Gastroesophageal sphincter (tissue), 4 donors: ENCODE data around the gene MYCBP2. TPM values are rescaled to one million over a fixed set of nuclear protein-coding genes. Genes with fewer than 3 reads are reported as not detected.

Experiments used
- ATAC-seq: fragments of 150-250 bp; one replicate; pipeline ENCODE4 v1.9.1; 2016; ENCODE audit warnings: mild to moderate bottlenecking, moderate library complexity
- H3K27ac ChIP-seq, 4 donors: fragments of 200-600 bp; sonication (generic) in 3 of 4; 1 replicate in 3 of 4; 2 replicates in 1 of 4; pipeline ENCODE4 v1.5.1; 2016 to 2019
- H3K27me3 ChIP-seq: fragments of 200-600 bp; sonication (generic); one replicate; pipeline ENCODE4 v1.5.1; 2019
- H3K36me3 ChIP-seq, 2 donors: fragments of 200-600 bp; sonication (generic); one replicate each; pipeline ENCODE4 v1.5.1; 2019; ENCODE audit warnings: control low read depth in 1 of 2
- H3K4me1 ChIP-seq, 3 donors: fragments of 200-600 bp; sonication (generic); 1 replicate in 2 of 3; 2 replicates in 1 of 3; pipeline ENCODE4 v1.5.1; 2016 to 2019; ENCODE audit warnings: control low read depth in 2 of 3
- H3K4me3 ChIP-seq, 2 donors: fragments of 200-600 bp; sonication (generic); one replicate each; pipeline ENCODE4 v1.5.1; 2019; ENCODE audit warnings: mild to moderate bottlenecking in 1 of 2, moderate library complexity in 1 of 2
- H3K9me3 ChIP-seq, 3 donors: fragments of 200-600 bp; sonication (generic); one replicate each; pipeline ENCODE4 v1.5.1; 2017 to 2019; ENCODE audit warnings: control low read depth in 2 of 3
- EP300 ChIP-seq: sonication (generic); formaldehyde crosslinking; IDR thresholded peaks from one replicate; pipeline ENCODE4 v1.6.1; 2017; ENCODE audit warnings: antibody characterized with exemption, mild to moderate bottlenecking
- POLR2A ChIP-seq, 2 donors: fragments of 450-650 bp; IDR thresholded peaks; one replicate each; pipeline ENCODE4 v1.6.1; 2017; ENCODE audit warnings: antibody characterized with exemption in 2 of 2, mild to moderate bottlenecking in 2 of 2, moderate library complexity in 1 of 2
- POLR2AphosphoS5 ChIP-seq: sonication (generic); formaldehyde crosslinking; IDR thresholded peaks from one replicate; pipeline ENCODE4 v1.6.1; 2017; ENCODE audit warnings: antibody characterized with exemption
- WGBS, 2 donors: methylation state at CpG; one replicate each; pipeline ENCODE4 v1.1.5; 2018; ENCODE audit warnings: low coverage in 1 of 2; 5-methylcytosine and 5-hydroxymethylcytosine counted together
- total RNA-seq, 4 donors: library from RNA; depleted of rRNA; stranded (reverse); fragments of >200 nt; gene quantifications; one replicate each; pipeline ENCODE4 v1.1.0, GENCODE V29; 2016
- TF ChIP-seq, protein P1 (sequence below), 4 experiments: fragments of 200-600 bp in 2 of 4; fragments of 450-650 bp in 2 of 4; sonication (generic) in 1 of 4; IDR thresholded peaks; one replicate each; pipeline ENCODE4 v1.5.1; 2017 to 2019; ENCODE audit warnings: antibody characterized with exemption in 4 of 4, mild to moderate bottlenecking in 2 of 4, moderate library complexity in 2 of 4

Gene MYCBP2
- total RNA-seq, 4 donors from 2014 or later: 116 to 148 (median 119) TPM

DNA sequence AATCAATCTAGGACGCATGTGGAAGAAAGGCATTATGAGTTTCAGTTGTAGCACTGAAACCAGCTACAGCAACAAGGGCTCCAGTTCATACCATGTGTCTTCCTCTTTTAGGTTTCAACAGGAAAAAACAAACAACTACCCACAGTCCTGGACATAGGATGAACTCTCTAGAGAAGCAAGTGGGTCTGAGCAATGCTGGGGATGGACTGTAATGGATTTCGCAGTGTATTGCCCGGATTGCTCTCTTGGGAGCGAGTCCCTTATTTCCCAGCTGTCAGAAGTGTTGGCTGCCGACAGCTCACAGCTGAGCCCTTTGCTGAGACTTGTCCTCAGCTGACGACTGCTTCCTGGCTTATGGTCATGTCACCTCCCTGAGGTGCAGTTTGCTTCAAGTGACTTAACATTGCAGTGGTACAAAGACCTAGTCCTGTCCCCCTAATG, 12.1 kb upstream of the MYCBP2 start:
- Histone ChIP-seq H3K9me3 (no peaks in the 10 kb centered on the region), H3K36me3 (no peaks in the 10 kb centered on the region), H3K4me1 (no peaks in the 10 kb centered on the region), H3K27ac (no peak overlapping the region), H3K27me3 (no peaks in the 10 kb centered on the region), H3K4me3 (no peak overlapping the region)
- ATAC-seq: no peak
- TF ChIP-seq POLR2A (IDR thresholded peaks at IDR 0.05) (no peak), POLR2AphosphoS5 (no peak), EP300 (no peak)
- TF ChIP-seq, protein P1, sequence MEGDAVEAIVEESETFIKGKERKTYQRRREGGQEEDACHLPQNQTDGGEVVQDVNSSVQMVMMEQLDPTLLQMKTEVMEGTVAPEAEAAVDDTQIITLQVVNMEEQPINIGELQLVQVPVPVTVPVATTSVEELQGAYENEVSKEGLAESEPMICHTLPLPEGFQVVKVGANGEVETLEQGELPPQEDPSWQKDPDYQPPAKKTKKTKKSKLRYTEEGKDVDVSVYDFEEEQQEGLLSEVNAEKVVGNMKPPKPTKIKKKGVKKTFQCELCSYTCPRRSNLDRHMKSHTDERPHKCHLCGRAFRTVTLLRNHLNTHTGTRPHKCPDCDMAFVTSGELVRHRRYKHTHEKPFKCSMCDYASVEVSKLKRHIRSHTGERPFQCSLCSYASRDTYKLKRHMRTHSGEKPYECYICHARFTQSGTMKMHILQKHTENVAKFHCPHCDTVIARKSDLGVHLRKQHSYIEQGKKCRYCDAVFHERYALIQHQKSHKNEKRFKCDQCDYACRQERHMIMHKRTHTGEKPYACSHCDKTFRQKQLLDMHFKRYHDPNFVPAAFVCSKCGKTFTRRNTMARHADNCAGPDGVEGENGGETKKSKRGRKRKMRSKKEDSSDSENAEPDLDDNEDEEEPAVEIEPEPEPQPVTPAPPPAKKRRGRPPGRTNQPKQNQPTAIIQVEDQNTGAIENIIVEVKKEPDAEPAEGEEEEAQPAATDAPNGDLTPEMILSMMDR (IDR thresholded peaks at IDR 0.05): no peak
- 68 to 78% methylated on average over 2 to 3 of the region's 6 CpGs for WGBS, 2 donors

DNA sequence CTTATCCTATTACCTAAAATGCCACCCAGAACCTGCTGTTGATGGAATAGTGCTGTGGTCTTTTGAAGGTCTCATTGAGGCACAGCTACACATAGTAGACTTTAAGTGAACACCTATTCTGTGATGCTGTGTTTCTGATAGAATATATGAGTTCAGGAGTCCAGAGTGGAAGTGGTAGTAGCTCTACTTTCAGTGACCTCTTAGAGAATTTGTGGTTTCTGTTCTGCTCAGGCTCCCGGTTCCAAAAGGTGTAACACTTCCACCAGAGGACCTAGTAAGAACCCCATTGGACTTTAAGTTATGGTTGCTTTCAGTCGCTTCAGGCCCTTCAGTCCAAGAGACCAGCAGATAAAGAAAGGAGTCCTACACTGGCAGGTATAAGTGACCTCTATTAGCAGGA, 11.4 kb upstream of the MYCBP2 start:
- Histone ChIP-seq H3K36me3 (no peaks in the 10 kb centered on the region), H3K4me3 (no peak overlapping the region), H3K9me3 (no peaks in the 10 kb centered on the region), H3K27ac (no peak overlapping the region), H3K27me3 (no peaks in the 10 kb centered on the region), H3K4me1 (no peaks in the 10 kb centered on the region)
- no peak for ATAC-seq
- 83 to 100% methylated on average over 1 to 2 of the region's 2 CpGs for WGBS, 2 donors
- no peak for TF ChIP-seq POLR2AphosphoS5
- TF ChIP-seq EP300: no peak
- no peak for TF ChIP-seq POLR2A (IDR thresholded peaks at IDR 0.05)
- TF ChIP-seq, protein P1 (IDR thresholded peaks at IDR 0.05): no peak

DNA sequence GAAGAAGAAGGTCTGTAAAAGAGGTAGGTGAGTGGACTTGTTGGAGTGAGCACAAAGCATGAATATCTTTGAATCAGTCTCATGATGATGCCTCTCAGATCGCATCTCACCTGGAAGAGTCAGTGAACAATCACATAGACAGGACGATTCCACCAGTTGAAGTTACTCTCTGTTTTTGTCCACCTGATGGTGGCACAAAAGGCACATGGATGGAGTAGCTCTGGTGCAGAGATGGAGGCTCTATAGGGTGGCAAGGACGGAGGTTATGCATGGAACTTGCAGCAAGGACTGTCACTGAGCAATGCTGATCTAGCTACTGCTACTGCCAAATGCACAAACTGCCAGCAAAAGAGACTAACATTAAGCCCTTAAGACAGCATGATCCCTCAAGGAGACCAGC, 10.3 kb upstream of the MYCBP2 start:
- Histone ChIP-seq H3K27me3 (no peaks in the 10 kb centered on the region), H3K36me3 (no peaks in the 10 kb centered on the region), H3K4me1 (no peaks in the 10 kb centered on the region), H3K27ac (no peak overlapping the region), H3K9me3 (no peaks in the 10 kb centered on the region), H3K4me3 (no peak overlapping the region)
- WGBS, 2 donors: 72% methylated on average over 3 of the region's 3 CpGs; no CpG with 5 or more reads in 1 of the 2 donors
- no peak for ATAC-seq
- TF ChIP-seq EP300: no peak
- no peak for TF ChIP-seq POLR2A (IDR thresholded peaks at IDR 0.05)
- TF ChIP-seq, protein P1 (IDR thresholded peaks at IDR 0.05): no peak
- TF ChIP-seq POLR2AphosphoS5: no peak

DNA sequence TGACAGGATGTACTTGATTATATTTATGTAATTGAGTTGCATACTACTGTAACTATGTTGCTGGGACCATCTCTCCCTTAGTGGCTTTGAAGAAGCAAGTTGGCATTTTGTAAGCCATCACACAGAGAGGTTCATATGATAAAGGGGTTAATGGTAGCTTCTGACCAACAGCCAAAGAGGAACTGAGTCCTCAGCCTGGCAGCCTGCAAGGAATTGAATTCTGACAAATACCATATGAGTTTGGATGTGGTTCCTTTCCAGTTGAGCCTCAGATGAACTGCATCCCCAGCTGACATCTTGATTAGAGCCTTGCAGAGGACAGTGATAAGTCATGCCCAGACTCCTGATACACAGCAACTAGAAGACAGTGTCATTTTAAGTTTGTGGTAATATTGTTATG, 8.6 kb upstream of the MYCBP2 start:
- Histone ChIP-seq H3K4me3 (no peak overlapping the region), H3K4me1 (peaks cover 0 to under 1% (median 0%) of the 10 kb centered on the region in 3 donors), H3K27me3 (no peaks in the 10 kb centered on the region), H3K9me3 (no peaks in the 10 kb centered on the region), H3K27ac (no peak overlapping the region), H3K36me3 (no peaks in the 10 kb centered on the region)
- TF ChIP-seq, protein P1 (IDR thresholded peaks at IDR 0.05): no peak
- TF ChIP-seq EP300 (no peak), POLR2AphosphoS5 (no peak), POLR2A (IDR thresholded peaks at IDR 0.05) (no peak)
- no peak for ATAC-seq

DNA sequence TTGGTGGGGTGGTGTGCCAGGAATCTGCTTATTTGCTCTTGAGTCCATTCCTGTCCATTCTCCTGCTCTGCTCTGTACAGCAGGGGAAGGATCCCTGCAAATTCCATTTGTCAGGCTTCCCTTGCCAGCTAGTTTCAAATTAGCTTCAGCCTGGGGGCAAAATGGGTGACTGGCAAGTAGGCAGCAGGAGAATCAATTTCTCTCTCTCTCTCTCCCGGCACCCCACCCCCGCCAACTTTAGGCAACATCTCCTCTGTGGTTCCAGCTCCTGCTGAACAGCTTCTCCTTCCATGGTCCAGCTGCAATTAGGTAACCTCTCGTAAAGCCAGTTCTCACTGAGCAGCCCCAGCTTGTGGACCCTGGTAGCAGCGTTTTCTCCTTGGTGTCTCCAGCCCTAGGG, 6.7 kb upstream of the MYCBP2 start:
- no peaks in the 10 kb centered on the region for H3K27me3 ChIP-seq
- H3K9me3 ChIP-seq: no peaks in the 10 kb centered on the region
- H3K4me3 ChIP-seq: no peak overlapping the region
- no peak overlapping the region for H3K27ac ChIP-seq
- H3K4me1 ChIP-seq: peaks cover 0 to 12% (median 0%) of the 10 kb centered on the region in 3 donors
- 79 to 92% methylated on average over 2 to 4 of the region's 4 CpGs for WGBS, 2 donors
- H3K36me3 ChIP-seq: no peaks in the 10 kb centered on the region
- no peak for ATAC-seq
- TF ChIP-seq POLR2A (IDR thresholded peaks at IDR 0.05): no peak
